CD4-positive, alpha-beta memory T cell (primary cell): ENCODE results near the gene NBEA. TPM values are rescaled to one million over a fixed set of nuclear protein-coding genes. Genes with fewer than 3 reads are reported as not detected.
A peak's percentile ranks its signal among the peaks of the same experiment; 100 is the strongest.

ENCODE experiments used
- CTCF ChIA-PET: fragments of 350-600 bp; sonication (Branson Sonifier 250); formaldehyde crosslinking; loops from one replicate; lab custom pipeline; 2021; ENCODE audit warnings: inconsistent platforms; ENCODE audit not compliant: partially characterized antibody; lab: Charles Lee
- POLR2A ChIA-PET: fragments of 350-600 bp; sonication (Branson Sonifier 250); formaldehyde crosslinking; loops from one replicate; lab custom pipeline; 2021; ENCODE audit not compliant: partially characterized antibody; lab: Charles Lee
- DNase-seq, 5 donors: peaks; one replicate each; pipeline versions ENCODE4 v3.0.0 to v3.0.0-alpha.2; 2020 to 2022; ENCODE audit warnings: mixed read lengths in 1 of 5
- H3K27ac ChIP-seq: one replicate; pipeline ENCODE4 v1.7.0; 2013; ENCODE audit warnings: low read depth, low read length
- H3K27me3 ChIP-seq: 2 replicates; pipeline ENCODE4 v1.7.0; 2013; ENCODE audit warnings: mild to moderate bottlenecking, low read length, moderate library complexity; ENCODE audit not compliant: insufficient read depth
- H3K36me3 ChIP-seq: 2 replicates; pipeline ENCODE4 v1.7.0; 2013; ENCODE audit warnings: mild to moderate bottlenecking, low read length, moderate library complexity; ENCODE audit not compliant: insufficient read depth
- H3K4me1 ChIP-seq: 2 replicates; pipeline ENCODE4 v1.7.0; 2013; ENCODE audit warnings: mild to moderate bottlenecking, low read length, moderate library complexity; ENCODE audit not compliant: insufficient read depth
- H3K4me3 ChIP-seq, 2 donors: one replicate each; pipeline ENCODE4 v1.7.0; 2013; ENCODE audit warnings: low read length in 2 of 2, mild to moderate bottlenecking in 1 of 2
- H3K9me3 ChIP-seq, 2 donors: one replicate each; pipeline ENCODE4 v1.7.0; 2013; ENCODE audit warnings: low read length in 2 of 2, control low read depth in 1 of 2; ENCODE audit not compliant: control insufficient read depth in 1 of 2
- H3K27ac Mint-ChIP-seq, 7 donors: one replicate each; pipeline ENCODE4 v1.8.0; 2020 to 2021; ENCODE audit warnings: mixed read lengths in 7 of 7, mild to moderate bottlenecking in 6 of 7, inconsistent platforms in 3 of 7, moderate library complexity in 3 of 7
- H3K27me3 Mint-ChIP-seq, 2 donors: one replicate each; pipeline ENCODE4 v1.8.0; 2020 to 2021; ENCODE audit warnings: mixed read lengths in 2 of 2
- H3K36me3 Mint-ChIP-seq, 2 donors: one replicate each; pipeline ENCODE4 v1.8.0; 2020 to 2021; ENCODE audit warnings: mixed read lengths in 2 of 2, inconsistent platforms in 1 of 2, mild to moderate bottlenecking in 1 of 2
- H3K4me1 Mint-ChIP-seq, 4 donors: one replicate each; pipeline ENCODE4 v1.8.0; 2020 to 2021; ENCODE audit warnings: mixed read lengths in 4 of 4, mild to moderate bottlenecking in 1 of 4
- H3K4me3 Mint-ChIP-seq, 8 donors: one replicate each; pipeline ENCODE4 v1.8.0; 2020 to 2021; ENCODE audit warnings: mixed read lengths in 8 of 8, mild to moderate bottlenecking in 7 of 8, moderate library complexity in 6 of 8, inconsistent platforms in 3 of 8
- H3K9me3 Mint-ChIP-seq, 8 donors: one replicate each; pipeline ENCODE4 v1.8.0; 2020 to 2021; ENCODE audit warnings: mixed read lengths in 8 of 8, mild to moderate bottlenecking in 5 of 8, inconsistent platforms in 3 of 8, moderate library complexity in 1 of 8
- intact Hi-C: fragments of 100-400 bp; cut with micrococcal nuclease; formaldehyde crosslinking; loops from one replicate; pipeline ENCODE4 v1.15.1; 2023
- polyA plus RNA-seq, 2 donors: library from polyadenylated mRNA; unstranded; fragments of 300-500 nt; fragmentation: Illumina TruSeq; gene quantifications; one replicate each; pipeline ENCODE4 v1.2.3, GENCODE V29; 2021
- total RNA-seq, 2 experiments: library from RNA; stranded (reverse); gene quantifications; one replicate each; pipeline ENCODE4 v1.2.3, GENCODE V29; 2021

NBEA gene
- 1 to 10 TPM; 1.7 to 1.8 TPM for total RNA-seq
- under 1 TPM; 0.48 to 0.57 TPM for polyA plus RNA-seq

GRCh38 chr13:34941835-34942731, at the start of gene NBEA:
Gene NBEA (plus strand): TSS chr13:34942270. CDS start chr13:34942821, 551 bp downstream.
- Mint-ChIP-seq H3K27ac (peak within 1 kb of the TSS in 6 of 7 donors; percentile 16 to 81 (median 66)), H3K27me3 (peaks cover 22 to 25% of the 10 kb centered on the region in 2 donors), H3K36me3 (no peaks in the 10 kb centered on the region), H3K9me3 (peaks cover 0 to 5% (median 0%) of the 10 kb centered on the region in 8 donors), H3K4me3 (peak within 1 kb of the TSS; percentile 77 to 90 (median 87)), H3K4me1 (peaks cover 13 to 15% (median 14%) of the 10 kb centered on the region in 4 donors)
- Histone ChIP-seq H3K4me3 (peak within 1 kb of the TSS in 1 of 2 donors; percentile 17), H3K36me3 (no peaks in the 10 kb centered on the region), H3K9me3 (no peaks in the 10 kb centered on the region), H3K27me3 (peaks cover 6% of the 10 kb centered on the region), H3K4me1 (peaks cover 9% of the 10 kb centered on the region), H3K27ac (no peak within 1 kb of the TSS)
- peak; percentile 58 to 72 (median 66) for DNase-seq
- ChIA-PET POLR2A (no interaction called here), CTCF (no interaction called here)
- intact Hi-C loops: no loop called here

GRCh38 chr13:34894756-34895155, 47.3 kb upstream of the NBEA start:
- Histone ChIP-seq H3K36me3 (no peaks in the 10 kb centered on the region), H3K27ac (no peak overlapping the region), H3K27me3 (no peaks in the 10 kb centered on the region), H3K9me3 (no peaks in the 10 kb centered on the region), H3K4me3 (no peak overlapping the region), H3K4me1 (no peaks in the 10 kb centered on the region)
- Mint-ChIP-seq H3K36me3 (peaks cover 0 to 3% of the 10 kb centered on the region in 2 donors), H3K9me3 (peaks cover 0 to 5% (median 0%) of the 10 kb centered on the region in 8 donors), H3K27ac (no peak overlapping the region), H3K4me1 (no peaks in the 10 kb centered on the region), H3K27me3 (no peaks in the 10 kb centered on the region), H3K4me3 (no peak overlapping the region)
- CTCF ChIA-PET: no interaction called here
- DNase-seq: no peak
- POLR2A ChIA-PET: no interaction called here
- intact Hi-C loops: no loop called here

- DNase-seq: no peak
- H3K4me1 Mint-ChIP-seq: no peaks in the 10 kb centered on the region
- peaks cover 0 to 3% (median 0%) of the 10 kb centered on the region in 8 donors for H3K9me3 Mint-ChIP-seq
- H3K36me3 Mint-ChIP-seq: peaks cover 0 to 3% of the 10 kb centered on the region in 2 donors
- Histone ChIP-seq H3K9me3 (no peaks in the 10 kb centered on the region), H3K27me3 (no peaks in the 10 kb centered on the region), H3K4me1 (no peaks in the 10 kb centered on the region), H3K27ac (no peak overlapping the region), H3K36me3 (no peaks in the 10 kb centered on the region), H3K4me3 (no peak overlapping the region)
- ChIA-PET POLR2A (no interaction called here), CTCF (no interaction called here)
- no peak overlapping the region for H3K27ac Mint-ChIP-seq
- no peak overlapping the region for H3K4me3 Mint-ChIP-seq
- intact Hi-C loops: no loop called here
- H3K27me3 Mint-ChIP-seq: peaks cover 0 to 1% of the 10 kb centered on the region in 2 donors
Measured at GRCh38 chr13:34897220-34897619, 44.9 kb upstream of the NBEA start.

- POLR2A ChIA-PET: no interaction called here
- no peak overlapping the region for H3K4me3 ChIP-seq
- H3K36me3 Mint-ChIP-seq: peaks cover 0 to 3% of the 10 kb centered on the region in 2 donors
- no peak overlapping the region for H3K27ac ChIP-seq
- H3K27me3 ChIP-seq: no peaks in the 10 kb centered on the region
- peaks cover 0 to 2% (median 0%) of the 10 kb centered on the region in 8 donors for H3K9me3 Mint-ChIP-seq
- peaks cover 0 to 1% of the 10 kb centered on the region in 2 donors for H3K27me3 Mint-ChIP-seq
- H3K4me1 Mint-ChIP-seq: no peaks in the 10 kb centered on the region
- CTCF ChIA-PET: no interaction called here
- no peaks in the 10 kb centered on the region for H3K36me3 ChIP-seq
- intact Hi-C loops: no loop called here
- no peaks in the 10 kb centered on the region for H3K9me3 ChIP-seq
- no peak for DNase-seq
- H3K27ac Mint-ChIP-seq: no peak overlapping the region
- H3K4me1 ChIP-seq: no peaks in the 10 kb centered on the region
- H3K4me3 Mint-ChIP-seq: no peak overlapping the region
Measured at GRCh38 chr13:34899888-34900287, 42.2 kb upstream of the NBEA start.

GRCh38 chr13:34900288-34900739, 41.8 kb upstream of the NBEA start:
- no peak overlapping the region for H3K4me3 Mint-ChIP-seq
- Histone ChIP-seq H3K36me3 (no peaks in the 10 kb centered on the region), H3K4me3 (no peak overlapping the region), H3K27ac (no peak overlapping the region), H3K4me1 (no peaks in the 10 kb centered on the region), H3K27me3 (no peaks in the 10 kb centered on the region), H3K9me3 (no peaks in the 10 kb centered on the region)
- peaks cover 0 to 1% of the 10 kb centered on the region in 2 donors for H3K27me3 Mint-ChIP-seq
- no peak for DNase-seq
- peaks cover 0 to 2% (median 0%) of the 10 kb centered on the region in 8 donors for H3K9me3 Mint-ChIP-seq
- H3K4me1 Mint-ChIP-seq: no peaks in the 10 kb centered on the region
- no peak overlapping the region for H3K27ac Mint-ChIP-seq
- intact Hi-C loops: no loop called here
- ChIA-PET CTCF (no interaction called here), POLR2A (no interaction called here)
- peaks cover 0 to 3% of the 10 kb centered on the region in 2 donors for H3K36me3 Mint-ChIP-seq

GRCh38 chr13:34901572-34901971, 40.5 kb upstream of the NBEA start:
- Mint-ChIP-seq H3K27ac (no peak overlapping the region), H3K4me3 (no peak overlapping the region), H3K36me3 (peaks cover 0 to 3% of the 10 kb centered on the region in 2 donors), H3K4me1 (no peaks in the 10 kb centered on the region), H3K27me3 (peaks cover 0 to 1% of the 10 kb centered on the region in 2 donors), H3K9me3 (peaks cover 0 to 5% (median 0%) of the 10 kb centered on the region in 8 donors)
- Histone ChIP-seq H3K27ac (no peak overlapping the region), H3K4me1 (no peaks in the 10 kb centered on the region), H3K9me3 (no peaks in the 10 kb centered on the region), H3K27me3 (no peaks in the 10 kb centered on the region), H3K36me3 (no peaks in the 10 kb centered on the region), H3K4me3 (no peak overlapping the region)
- ChIA-PET CTCF (no interaction called here), POLR2A (no interaction called here)
- no peak for DNase-seq
- intact Hi-C loops: no loop called here

- Mint-ChIP-seq H3K27ac (no peak overlapping the region), H3K4me1 (no peaks in the 10 kb centered on the region), H3K27me3 (peaks cover 2% of the 10 kb centered on the region in 2 donors), H3K9me3 (peaks cover 0 to 7% (median 2%) of the 10 kb centered on the region in 8 donors), H3K4me3 (no peak overlapping the region), H3K36me3 (no peaks in the 10 kb centered on the region)
- POLR2A ChIA-PET: no interaction called here
- Histone ChIP-seq H3K4me3 (no peak overlapping the region), H3K9me3 (no peaks in the 10 kb centered on the region), H3K27ac (no peak overlapping the region), H3K36me3 (no peaks in the 10 kb centered on the region), H3K27me3 (no peaks in the 10 kb centered on the region), H3K4me1 (no peaks in the 10 kb centered on the region)
- CTCF ChIA-PET: no interaction called here
- no peak for DNase-seq
- intact Hi-C loops: no loop called here
Measured at GRCh38 chr13:34911159-34911558, 30.9 kb upstream of the NBEA start.
